GM18519 (cell line): ENCODE data around the gene RPL18.

Source experiments
- ATAC-seq: cut with Tn5 transposase; IDR thresholded peaks from one replicate; pipeline ENCODE4 v1.9.1; 2021; ENCODE audit warnings: mild to moderate bottlenecking, moderate library complexity; ENCODE audit not compliant: unreplicated experiment, low FRiP score

RPL18 gene

DNA sequence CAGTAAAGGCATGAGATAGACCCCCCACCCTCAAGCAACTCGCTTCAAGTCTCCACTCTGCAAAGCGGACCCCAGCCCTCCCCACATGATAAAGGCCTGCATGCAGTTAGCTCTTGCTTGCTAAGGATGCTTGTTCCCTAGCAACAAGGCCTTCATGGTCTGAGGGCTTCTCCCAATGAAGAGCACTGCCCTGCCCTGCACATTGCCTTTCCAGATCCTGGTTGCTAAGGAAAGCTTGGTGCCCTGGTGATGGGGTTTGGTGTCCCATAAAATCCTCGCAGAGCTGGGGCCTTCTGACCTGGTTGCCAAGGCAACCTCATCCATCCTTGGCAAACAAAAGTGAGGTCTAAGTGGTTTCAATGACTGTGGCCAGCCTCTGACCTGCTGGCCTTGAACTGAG is 12.2 kb upstream of the RPL18 start:
- ATAC-seq, result no peak

- ATAC-seq, result no peak
These were observed 11.5 kb upstream of the RPL18 start for GRCh38 chr19:48630296-48631063.

DNA sequence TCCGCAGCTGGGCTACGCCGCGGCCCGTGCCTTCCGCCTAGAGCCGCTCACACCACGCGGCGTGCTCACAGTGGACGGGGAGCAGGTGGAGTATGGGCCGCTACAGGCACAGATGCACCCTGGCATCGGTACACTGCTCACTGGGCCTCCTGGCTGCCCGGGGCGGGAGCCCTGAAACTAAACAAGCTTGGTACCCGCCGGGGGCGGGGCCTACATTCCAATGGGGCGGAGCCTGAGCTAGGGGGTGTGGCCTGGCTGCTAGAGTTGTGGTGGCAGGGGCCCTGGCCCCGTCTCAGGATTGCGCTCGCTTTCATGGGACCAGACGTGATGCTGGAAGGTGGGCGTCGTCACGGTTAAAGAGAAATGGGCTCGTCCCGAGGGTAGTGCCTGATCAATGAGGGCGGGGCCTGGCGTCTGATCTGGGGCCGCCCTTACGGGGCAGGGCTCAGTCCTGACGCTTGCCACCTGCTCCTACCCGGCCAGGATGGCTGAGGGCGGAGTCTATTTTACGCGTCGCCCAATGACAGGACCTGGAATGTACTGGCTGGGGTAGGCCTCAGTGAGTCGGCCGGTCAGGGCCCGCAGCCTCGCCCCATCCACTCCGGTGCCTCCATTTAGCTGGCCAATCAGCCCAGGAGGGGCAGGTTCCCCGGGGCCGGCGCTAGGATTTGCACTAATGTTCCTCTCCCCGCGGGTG is 10.8 kb upstream of the RPL18 start:
- no peak for ATAC-seq

DNA sequence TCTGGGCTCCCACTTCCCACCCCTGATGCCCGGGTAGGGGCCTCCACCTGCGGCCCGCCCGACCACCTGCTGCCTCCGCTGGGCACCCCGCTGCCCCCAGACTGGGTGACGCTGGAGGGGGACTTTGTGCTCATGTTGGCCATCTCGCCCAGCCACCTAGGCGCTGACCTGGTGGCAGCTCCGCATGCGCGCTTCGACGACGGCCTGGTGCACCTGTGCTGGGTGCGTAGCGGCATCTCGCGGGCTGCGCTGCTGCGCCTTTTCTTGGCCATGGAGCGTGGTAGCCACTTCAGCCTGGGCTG is 10.3 kb upstream of the RPL18 start:
- ATAC-seq, result no peak

DNA sequence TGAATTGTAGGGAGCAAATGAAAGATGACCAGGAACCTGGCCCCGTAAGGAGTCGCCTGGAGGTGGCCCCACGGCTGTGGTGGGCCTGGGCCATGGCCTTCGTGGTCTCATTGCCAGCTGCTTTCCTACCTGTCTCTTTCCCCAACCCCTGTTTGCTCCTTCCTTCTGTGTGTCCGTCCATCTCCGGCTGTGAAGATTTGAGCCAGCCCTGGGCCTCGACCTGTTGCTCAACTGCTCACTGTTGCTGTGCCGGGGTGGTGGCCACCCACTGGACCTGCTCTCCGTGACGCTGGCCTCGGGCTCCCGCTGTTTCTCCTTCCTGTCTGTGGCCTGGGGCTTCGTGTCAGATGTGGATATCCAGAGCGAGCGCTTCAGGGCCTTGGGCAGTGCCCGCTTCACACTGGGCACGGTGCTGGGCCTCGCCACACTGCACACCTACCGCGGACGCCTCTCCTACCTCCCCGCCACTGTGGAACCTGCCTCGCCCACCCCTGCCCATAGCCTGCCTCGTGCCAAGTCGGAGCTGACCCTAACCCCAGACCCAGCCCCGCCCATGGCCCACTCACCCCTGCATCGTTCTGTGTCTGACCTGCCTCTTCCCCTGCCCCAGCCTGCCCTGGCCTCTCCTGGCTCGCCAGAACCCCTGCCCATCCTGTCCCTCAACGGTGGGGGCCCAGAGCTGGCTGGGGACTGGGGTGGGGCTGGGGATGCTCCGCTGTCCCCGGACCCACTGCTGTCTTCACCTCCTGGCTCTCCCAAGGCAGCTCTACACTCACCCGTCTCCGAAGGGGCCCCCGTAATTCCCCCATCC is 9.7 kb upstream of the RPL18 start:
- ATAC-seq, result no peak

- ATAC-seq, result no peak
These were observed 8.9 kb upstream of the RPL18 start for GRCh38 chr19:48627865-48628314.

GRCh38 chr19:48627201-48627864 is 8.4 kb upstream of the RPL18 start:
- no peak for ATAC-seq

DNA sequence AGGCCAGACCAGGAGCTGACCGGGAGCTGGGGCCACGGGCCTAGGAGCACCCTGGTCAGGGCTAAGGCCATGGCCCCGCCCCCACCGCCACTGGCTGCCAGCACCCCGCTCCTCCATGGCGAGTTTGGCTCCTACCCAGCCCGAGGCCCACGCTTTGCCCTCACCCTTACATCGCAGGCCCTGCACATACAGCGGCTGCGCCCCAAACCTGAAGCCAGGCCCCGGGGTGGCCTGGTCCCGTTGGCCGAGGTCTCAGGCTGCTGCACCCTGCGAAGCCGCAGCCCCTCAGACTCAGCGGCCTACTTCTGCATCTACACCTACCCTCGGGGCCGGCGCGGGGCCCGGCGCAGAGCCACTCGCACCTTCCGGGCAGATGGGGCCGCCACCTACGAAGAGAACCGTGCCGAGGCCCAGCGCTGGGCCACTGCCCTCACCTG is 6.9 kb upstream of the RPL18 start:
- ATAC-seq, result no peak

DNA sequence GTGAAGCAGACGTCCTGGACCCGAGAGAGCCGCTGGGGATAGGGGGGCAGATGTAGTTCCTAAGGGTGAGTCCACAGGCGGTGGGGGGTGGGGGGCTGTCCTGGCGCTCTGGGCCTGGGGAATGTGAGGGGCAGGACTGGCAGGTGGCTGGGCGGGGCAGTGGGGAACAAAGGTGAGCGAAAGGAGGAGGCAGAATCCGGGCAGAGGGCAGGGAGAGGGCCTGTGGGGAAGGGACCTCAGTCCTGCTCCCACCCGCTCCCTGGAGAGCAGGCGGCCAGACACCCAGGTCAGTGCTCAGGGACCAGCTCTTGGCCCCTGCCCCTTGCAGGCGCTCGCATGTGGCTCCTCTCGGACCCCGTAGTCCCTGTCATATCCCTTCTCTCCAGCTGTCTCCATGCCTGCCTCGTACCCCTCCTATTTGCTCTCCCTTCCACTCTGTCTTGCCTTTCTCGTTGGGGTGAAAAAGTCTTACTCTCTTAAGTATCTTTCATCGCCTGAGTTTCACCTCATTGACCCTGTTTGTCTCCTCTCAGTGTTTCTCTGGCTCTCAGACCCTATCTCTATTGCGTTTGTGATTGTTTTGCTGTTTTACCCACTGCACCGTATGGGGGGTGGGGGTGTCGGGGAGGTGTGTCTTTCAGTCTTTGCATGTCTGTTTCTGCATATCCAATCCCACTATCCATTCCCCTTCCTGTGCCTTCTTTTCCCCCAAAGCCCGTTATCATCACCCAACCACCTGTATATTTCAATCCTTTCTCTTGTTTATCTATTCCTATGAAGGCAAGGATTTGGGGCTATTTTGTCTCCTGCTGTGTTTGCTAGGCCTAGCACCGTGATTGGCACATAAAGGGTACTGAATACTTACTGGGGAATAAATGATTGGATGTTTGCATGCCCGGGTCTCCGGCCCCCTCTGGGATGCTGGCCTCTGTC is 6.1 kb upstream of the RPL18 start:
- no peak for ATAC-seq

GRCh38 chr19:48624067-48624594 is 5.2 kb upstream of the RPL18 start:
- peak; percentile 40 for ATAC-seq

DNA sequence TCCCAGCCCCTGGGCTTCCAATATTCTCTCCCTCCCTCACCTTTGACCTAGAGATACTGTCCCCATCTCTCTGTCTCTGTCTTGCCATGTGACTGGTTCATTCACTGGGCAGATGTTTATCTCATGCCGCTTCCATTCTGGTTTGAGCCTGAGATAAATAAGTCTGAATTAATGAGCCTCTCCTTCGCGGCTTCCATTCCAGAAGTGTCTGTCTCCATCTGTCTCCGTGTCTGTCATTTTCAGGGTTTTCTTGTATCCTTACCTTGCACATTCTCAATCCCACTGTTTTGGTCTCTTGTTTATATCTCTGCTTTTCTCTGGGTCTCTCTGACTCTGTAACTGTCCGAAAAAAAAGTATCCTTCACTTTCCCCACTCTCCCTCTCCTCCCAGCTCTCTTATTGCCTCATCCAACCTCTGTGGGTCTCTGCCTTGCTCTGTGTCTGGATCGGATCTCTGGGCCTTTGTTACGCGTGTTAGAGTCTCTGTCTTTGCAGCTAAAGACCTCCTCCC is 4.6 kb upstream of the RPL18 start:
- ATAC-seq, result no peak

GRCh38 chr19:48619692-48620585 is 961 bp upstream of the RPL18 start:
- no peak for ATAC-seq

- no peak for ATAC-seq
These were observed 581 bp downstream of the RPL18 start for GRCh38 chr19:48618278-48618915.

DNA sequence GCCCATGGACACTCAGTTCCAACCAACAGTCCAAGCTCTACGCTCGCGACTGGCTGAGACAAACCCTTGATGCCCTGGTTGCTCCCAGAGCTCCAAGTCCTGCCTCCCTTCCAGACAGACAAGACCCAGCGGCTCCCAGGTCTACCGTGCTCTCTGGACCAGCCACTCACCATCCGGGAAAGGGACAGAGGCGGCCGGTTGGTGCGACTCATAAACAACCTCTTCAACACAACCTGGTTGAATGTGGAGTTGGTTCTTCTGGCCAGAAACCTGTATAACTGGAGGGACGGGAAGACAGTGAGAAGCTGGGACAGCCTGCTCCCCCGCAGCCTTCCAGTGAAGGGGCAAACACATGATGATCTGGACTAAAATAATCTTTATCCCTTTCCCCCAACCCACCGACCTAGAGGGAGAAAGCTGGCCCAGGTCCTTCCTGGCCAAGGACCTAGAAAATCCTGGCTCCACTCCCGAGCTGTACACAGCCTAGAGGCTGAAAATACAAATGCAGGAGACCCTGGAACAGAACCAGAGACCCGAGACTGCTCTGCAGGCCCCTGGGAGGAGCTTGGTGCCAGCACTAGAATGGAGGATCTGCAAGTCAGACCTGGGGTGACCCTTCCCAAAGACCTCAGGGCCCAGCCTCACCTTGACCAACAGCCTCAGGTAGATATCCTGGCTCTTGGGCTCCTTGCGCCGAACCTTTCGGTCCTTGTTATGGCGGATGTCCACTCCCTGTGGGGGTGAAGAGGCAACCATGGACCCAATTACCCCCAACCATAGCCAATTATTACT is 1.6 kb downstream of the RPL18 start:
- no peak for ATAC-seq

DNA sequence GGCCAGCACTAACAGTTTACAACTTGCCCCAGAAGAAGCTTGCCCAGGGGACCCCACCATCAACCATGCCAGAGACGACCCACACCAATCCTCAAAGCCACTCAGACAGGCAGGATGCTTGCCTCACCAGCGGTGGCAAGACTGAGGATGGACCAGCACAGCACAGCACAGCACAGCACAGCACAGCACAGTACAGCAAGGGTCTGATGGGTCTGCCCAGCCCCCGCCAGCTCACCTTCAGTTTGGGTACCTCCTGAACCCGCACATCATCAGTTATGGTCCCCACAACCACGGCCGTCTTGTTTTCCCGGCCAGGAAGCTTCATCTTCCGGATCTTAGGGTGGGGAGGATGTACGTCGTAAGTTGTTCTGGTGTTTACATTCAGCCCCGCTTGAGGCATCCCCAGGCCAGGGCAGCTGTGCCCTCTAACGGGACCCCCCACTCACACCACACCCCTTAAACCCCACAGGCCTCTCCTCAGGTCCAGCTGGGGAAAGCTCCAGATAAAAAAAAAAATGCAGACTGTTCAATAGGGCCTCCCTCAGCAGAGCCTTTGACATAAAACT is 2.4 kb downstream of the RPL18 start:
- no peak for ATAC-seq

GRCh38 chr19:48616041-48616436 is 2.9 kb downstream of the RPL18 start:
- ATAC-seq, result no peak
